C4-2B (cell line): ENCODE measurements around the gene CFLAR.
"Not testable (repeated sequence)": the region's sequence is repeated elsewhere in the genome, so short reads cannot be mapped to it uniquely, and the experiment has no call there.

Source experiments
- ZFX ChIP-seq: fragments of 450-650 bp; IDR thresholded peaks from 2 replicates; pipeline ENCODE4 v1.6.1; 2017
- TF ChIP-seq, protein P1 (sequence below): fragments of 450-650 bp; conservative IDR thresholded peaks from 2 replicates; pipeline ENCODE4 v1.5.1; 2017; ENCODE audit warnings: mild to moderate bottlenecking

DNA sequence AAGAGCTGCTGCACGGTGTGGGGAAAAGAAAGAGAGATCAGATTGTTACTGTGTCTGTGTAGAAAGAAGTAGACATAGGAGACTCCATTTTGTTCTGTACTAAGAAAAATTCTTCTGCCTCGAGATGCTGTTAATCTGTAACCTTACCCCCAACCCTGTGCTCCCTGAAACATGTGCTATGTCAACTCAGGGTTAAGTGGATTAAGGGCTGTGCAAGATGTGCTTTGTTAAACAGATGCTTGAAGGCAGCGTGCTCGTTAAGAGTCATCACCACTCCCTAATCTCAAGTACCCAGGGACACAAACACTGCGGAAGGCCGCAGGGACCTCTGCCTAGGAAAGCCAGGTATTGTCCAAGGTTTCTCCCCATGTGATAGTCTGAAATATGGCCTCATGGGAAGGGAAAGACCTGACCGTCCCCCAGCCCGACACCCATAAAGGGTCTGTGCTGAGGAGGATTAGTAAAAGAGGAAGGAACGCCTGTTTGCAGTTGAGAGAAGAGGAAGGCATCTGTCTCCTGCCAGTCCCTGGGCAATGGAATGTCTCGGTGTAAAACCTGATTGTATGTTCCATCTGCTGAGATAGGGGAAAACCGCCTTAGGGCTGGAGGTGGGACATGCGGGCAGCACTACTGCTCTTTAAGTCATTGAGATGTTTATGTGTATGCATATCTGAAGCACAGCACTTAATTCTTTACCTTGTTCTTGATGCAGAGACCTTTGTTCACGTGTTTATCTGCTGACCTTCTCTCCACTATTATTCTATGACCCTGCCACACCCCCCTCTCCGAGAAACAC lies 23.2 kb downstream of the CFLAR start:
- TF ChIP-seq, protein P1, sequence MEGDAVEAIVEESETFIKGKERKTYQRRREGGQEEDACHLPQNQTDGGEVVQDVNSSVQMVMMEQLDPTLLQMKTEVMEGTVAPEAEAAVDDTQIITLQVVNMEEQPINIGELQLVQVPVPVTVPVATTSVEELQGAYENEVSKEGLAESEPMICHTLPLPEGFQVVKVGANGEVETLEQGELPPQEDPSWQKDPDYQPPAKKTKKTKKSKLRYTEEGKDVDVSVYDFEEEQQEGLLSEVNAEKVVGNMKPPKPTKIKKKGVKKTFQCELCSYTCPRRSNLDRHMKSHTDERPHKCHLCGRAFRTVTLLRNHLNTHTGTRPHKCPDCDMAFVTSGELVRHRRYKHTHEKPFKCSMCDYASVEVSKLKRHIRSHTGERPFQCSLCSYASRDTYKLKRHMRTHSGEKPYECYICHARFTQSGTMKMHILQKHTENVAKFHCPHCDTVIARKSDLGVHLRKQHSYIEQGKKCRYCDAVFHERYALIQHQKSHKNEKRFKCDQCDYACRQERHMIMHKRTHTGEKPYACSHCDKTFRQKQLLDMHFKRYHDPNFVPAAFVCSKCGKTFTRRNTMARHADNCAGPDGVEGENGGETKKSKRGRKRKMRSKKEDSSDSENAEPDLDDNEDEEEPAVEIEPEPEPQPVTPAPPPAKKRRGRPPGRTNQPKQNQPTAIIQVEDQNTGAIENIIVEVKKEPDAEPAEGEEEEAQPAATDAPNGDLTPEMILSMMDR, result not testable (repeated sequence)
- TF ChIP-seq ZFX, result not testable (repeated sequence)
